Measurements from ENCODE around the gene FCGR3A. TPM values are rescaled to one million over a fixed set of nuclear protein-coding genes. Genes with fewer than 3 reads are reported as not detected.
"Not testable (repeated sequence)": the region's sequence is repeated elsewhere in the genome, so short reads cannot be mapped to it uniquely, and the experiment has no call there.

FCGR3A gene
- not detected in 2 replicates for total RNA-seq (2021)
- Bru-seq, nascent RNA = not detected
- not detected for BruChase-seq, experiment 1, labeled RNA remaining after a 2-hour chase
- not detected for BruChase-seq, experiment 2, labeled RNA remaining after a 6-hour chase
- long read RNA-seq = 0 reads

- CTCF ChIA-PET = no interaction called here
These were observed at the start of gene FCGR3A for GRCh38 chr1:161549652-161550051. Gene FCGR3A, minus strand, starts transcription at chr1:161549818. Its CDS starts 82 bp downstream, at chr1:161549736.

GRCh38 chr1:161597077-161597476 lies 47.5 kb upstream of the FCGR3A start:
- H2AFZ ChIP-seq; H3K4me3 ChIP-seq; POLR2A ChIA-PET (ENCODE audit: unreplicated experiment); BruUV-seq (replicated peaks); H3K36me3 ChIP-seq (ENCODE audit: low read depth); H3K9me2 ChIP-seq (ENCODE audit: insufficient read depth); H4K20me1 ChIP-seq (ENCODE audit: insufficient read depth); H3K4me2 ChIP-seq; intact Hi-C loops (cut with micrococcal nuclease; ENCODE audit: unreplicated experiment); H3K27ac ChIP-seq; CTCF ChIA-PET; H3F3A ChIP-seq (ENCODE audit: insufficient read depth, low read depth); H3K4me1 ChIP-seq (replicated peaks; ENCODE audit: insufficient read depth); H3K79me2 ChIP-seq (ENCODE audit: low read depth); H3K9me3 ChIP-seq (ENCODE audit: insufficient read depth, low read depth); H3K27me3 ChIP-seq (ENCODE audit: insufficient read depth, low read depth): not testable (repeated sequence)
- DNase-seq = peak in 1 of 2 experiments; percentile 25

More at GRCh38 chr1:161549652-161550051, at the start of gene FCGR3A:
- Histone ChIP-seq H3K27me3 (ENCODE audit: insufficient read depth, low read depth) (no peaks in the 10 kb centered on the region), H3K4me3 (no peak within 1 kb of the TSS), H4K20me1 (ENCODE audit: insufficient read depth) (no peaks in the 10 kb centered on the region), H3K4me2 (no peak within 1 kb of the TSS), H3K79me2 (ENCODE audit: low read depth) (no peaks in the 10 kb centered on the region), H3K9me3 (ENCODE audit: insufficient read depth, low read depth) (no peaks in the 10 kb centered on the region), H2AFZ (no peak within 1 kb of the TSS), H3K36me3 (ENCODE audit: low read depth) (no peaks in the 10 kb centered on the region), H3K9me2 (ENCODE audit: insufficient read depth) (no peaks in the 10 kb centered on the region), H3F3A (ENCODE audit: insufficient read depth, low read depth) (no peaks in the 10 kb centered on the region), H3K4me1 (replicated peaks; ENCODE audit: insufficient read depth) (no peaks in the 10 kb centered on the region), H3K27ac (no peak within 1 kb of the TSS)
- BruUV-seq (replicated peaks) = no TSS peak
- no peak for TF ChIP-seq EZH2 (IDR thresholded peaks at IDR 0.05; ENCODE audit: low read depth)
- POLR2A ChIA-PET (ENCODE audit: unreplicated experiment) = no interaction called here
- DNase-seq = no peak
- intact Hi-C loops (cut with micrococcal nuclease; ENCODE audit: unreplicated experiment) = loop anchor here (5.0 kb wide), 1 partner anchor 78 kb away; no protein-coding TSS in a partner anchor

- intact Hi-C loops (cut with micrococcal nuclease; ENCODE audit: unreplicated experiment); H3K36me3 ChIP-seq (ENCODE audit: low read depth); H3K4me1 ChIP-seq (replicated peaks; ENCODE audit: insufficient read depth); H3F3A ChIP-seq (ENCODE audit: insufficient read depth, low read depth); H3K9me2 ChIP-seq (ENCODE audit: insufficient read depth); CTCF ChIA-PET; H3K4me3 ChIP-seq; POLR2A ChIA-PET (ENCODE audit: unreplicated experiment); H3K4me2 ChIP-seq; H3K9me3 ChIP-seq (ENCODE audit: insufficient read depth, low read depth); H3K79me2 ChIP-seq (ENCODE audit: low read depth); H4K20me1 ChIP-seq (ENCODE audit: insufficient read depth); DNase-seq; H3K27ac ChIP-seq; H3K27me3 ChIP-seq (ENCODE audit: insufficient read depth, low read depth); H2AFZ ChIP-seq; BruUV-seq (replicated peaks): not testable (repeated sequence)
These were observed 46.0 kb upstream of the FCGR3A start for GRCh38 chr1:161595583-161595982.

- H3K4me2 ChIP-seq; BruUV-seq (replicated peaks); H3K79me2 ChIP-seq (ENCODE audit: low read depth); H3K27me3 ChIP-seq (ENCODE audit: insufficient read depth, low read depth); CTCF ChIA-PET; intact Hi-C loops (cut with micrococcal nuclease; ENCODE audit: unreplicated experiment); H4K20me1 ChIP-seq (ENCODE audit: insufficient read depth); H3K9me2 ChIP-seq (ENCODE audit: insufficient read depth); H3K27ac ChIP-seq; H3F3A ChIP-seq (ENCODE audit: insufficient read depth, low read depth); H3K4me3 ChIP-seq; POLR2A ChIA-PET (ENCODE audit: unreplicated experiment); H2AFZ ChIP-seq; H3K4me1 ChIP-seq (replicated peaks; ENCODE audit: insufficient read depth); DNase-seq; H3K9me3 ChIP-seq (ENCODE audit: insufficient read depth, low read depth); H3K36me3 ChIP-seq (ENCODE audit: low read depth): not testable (repeated sequence)
These were observed 45.6 kb upstream of the FCGR3A start for GRCh38 chr1:161595173-161595572.

GRCh38 chr1:161594269-161594984 lies 44.8 kb upstream of the FCGR3A start:
- POLR2A ChIA-PET (ENCODE audit: unreplicated experiment); BruUV-seq (replicated peaks): not testable (repeated sequence)

GRCh38 chr1:161593092-161593755 lies 43.6 kb upstream of the FCGR3A start:
- H3K4me1 ChIP-seq (replicated peaks; ENCODE audit: insufficient read depth); H3K27me3 ChIP-seq (ENCODE audit: insufficient read depth, low read depth); H3K9me2 ChIP-seq (ENCODE audit: insufficient read depth); H2AFZ ChIP-seq; H4K20me1 ChIP-seq (ENCODE audit: insufficient read depth); H3K9me3 ChIP-seq (ENCODE audit: insufficient read depth, low read depth); H3F3A ChIP-seq (ENCODE audit: insufficient read depth, low read depth); intact Hi-C loops (cut with micrococcal nuclease; ENCODE audit: unreplicated experiment); POLR2A ChIA-PET (ENCODE audit: unreplicated experiment); H3K4me3 ChIP-seq; H3K36me3 ChIP-seq (ENCODE audit: low read depth); H3K79me2 ChIP-seq (ENCODE audit: low read depth); BruUV-seq (replicated peaks); H3K4me2 ChIP-seq; CTCF ChIA-PET; H3K27ac ChIP-seq: not testable (repeated sequence)
- DNase-seq = peak in 1 of 2 experiments; percentile 26

More at GRCh38 chr1:161594269-161594984, 44.8 kb upstream of the FCGR3A start:
- H3K27ac ChIP-seq; H3K79me2 ChIP-seq (ENCODE audit: low read depth); H3K4me1 ChIP-seq (replicated peaks; ENCODE audit: insufficient read depth); CTCF ChIA-PET; intact Hi-C loops (cut with micrococcal nuclease; ENCODE audit: unreplicated experiment); H3K9me2 ChIP-seq (ENCODE audit: insufficient read depth); H3K27me3 ChIP-seq (ENCODE audit: insufficient read depth, low read depth); H3K4me2 ChIP-seq; H3K9me3 ChIP-seq (ENCODE audit: insufficient read depth, low read depth); H2AFZ ChIP-seq; H3K4me3 ChIP-seq; H3F3A ChIP-seq (ENCODE audit: insufficient read depth, low read depth); H3K36me3 ChIP-seq (ENCODE audit: low read depth); H4K20me1 ChIP-seq (ENCODE audit: insufficient read depth): not testable (repeated sequence)
- DNase-seq = peak in 1 of 2 experiments; percentile 20

- H3K36me3 ChIP-seq (ENCODE audit: low read depth); CTCF ChIA-PET; intact Hi-C loops (cut with micrococcal nuclease; ENCODE audit: unreplicated experiment); H3K27ac ChIP-seq; H3K27me3 ChIP-seq (ENCODE audit: insufficient read depth, low read depth); H3K4me2 ChIP-seq; H3K79me2 ChIP-seq (ENCODE audit: low read depth); H2AFZ ChIP-seq; H3K4me1 ChIP-seq (replicated peaks; ENCODE audit: insufficient read depth); H4K20me1 ChIP-seq (ENCODE audit: insufficient read depth); H3K9me3 ChIP-seq (ENCODE audit: insufficient read depth, low read depth); H3K4me3 ChIP-seq; H3F3A ChIP-seq (ENCODE audit: insufficient read depth, low read depth); POLR2A ChIA-PET (ENCODE audit: unreplicated experiment); BruUV-seq (replicated peaks); H3K9me2 ChIP-seq (ENCODE audit: insufficient read depth): not testable (repeated sequence)
- peak in 1 of 2 experiments; percentile 39 for DNase-seq
These were observed 43.0 kb upstream of the FCGR3A start for GRCh38 chr1:161592586-161592985.

Measured in PC-9 (cell line).